Esophagus squamous epithelium (tissue), 5 donors: ENCODE results near the gene DDX39B. TPM values are rescaled to one million over a fixed set of nuclear protein-coding genes. Genes with fewer than 3 reads are reported as not detected.

ENCODE experiments used
- DNase-seq: peaks from one replicate; lab custom pipeline; 2025; lab: John Stamatoyannopoulos, UW
- H3K27ac ChIP-seq, 4 donors: fragments of 200-600 bp; sonication (generic); one replicate each; pipeline ENCODE4 v1.5.1; 2016 to 2019; ENCODE audit warnings: mild to moderate bottlenecking in 1 of 4
- H3K27me3 ChIP-seq, 4 donors: fragments of 200-600 bp; sonication (generic); 1 replicate in 3 of 4; 2 replicates in 1 of 4; pipeline versions ENCODE4 v1.5.1 to v1.6.0; 2017 to 2021; ENCODE audit warnings: antibody characterized with exemption in 1 of 4
- H3K36me3 ChIP-seq, 3 donors: fragments of 200-600 bp; sonication (generic); one replicate each; pipeline ENCODE4 v1.5.1; 2016 to 2019
- H3K4me1 ChIP-seq, 3 donors: fragments of 200-600 bp; sonication (generic); one replicate each; pipeline ENCODE4 v1.5.1; 2017 to 2019
- H3K4me3 ChIP-seq, 4 donors: fragments of 200-600 bp; sonication (generic); 1 replicate in 3 of 4; 2 replicates in 1 of 4; pipeline ENCODE4 v1.5.1; 2016 to 2019; ENCODE audit warnings: mild to moderate bottlenecking in 2 of 4, moderate library complexity in 1 of 4
- H3K9me3 ChIP-seq, 3 donors: fragments of 200-600 bp; sonication (generic); one replicate each; pipeline ENCODE4 v1.5.1; 2016 to 2019
- POLR2A ChIP-seq, 4 donors: fragments of 450-650 bp; IDR thresholded peaks; one replicate each; pipeline ENCODE4 v1.6.1; 2017; ENCODE audit warnings: antibody characterized with exemption in 4 of 4, mild to moderate bottlenecking in 4 of 4, moderate library complexity in 3 of 4
- WGBS, 2 donors: methylation state at CpG; one replicate each; pipeline ENCODE4 v1.1.5; 2018; 5-methylcytosine and 5-hydroxymethylcytosine counted together
- intact Hi-C: fragments of 100-400 bp; cut with DNase I; formaldehyde crosslinking; loops from one replicate; pipeline ENCODE4 v1.15.0; 2022
- total RNA-seq, 4 donors: library from RNA; depleted of rRNA; stranded (reverse); fragments of >200 nt; gene quantifications; one replicate each; pipeline ENCODE4 v1.1.0, GENCODE V29; 2016
- TF ChIP-seq, protein P1 (sequence below), 6 experiments: fragments of 450-650 bp in 4 of 6; fragments of 200-600 bp in 2 of 6; sonication (generic) in 2 of 6; IDR thresholded peaks; one replicate each; pipeline ENCODE4 v1.5.1; 2016 to 2019; ENCODE audit warnings: antibody characterized with exemption in 6 of 6, mild to moderate bottlenecking in 4 of 6, moderate library complexity in 4 of 6
- donor health status: DM: yes; HTN: yes; CAD: no.

DDX39B gene
- total RNA-seq, 4 donors from 2014 or later = 173 to 320 (median 259) TPM

GRCh38 chr6:31544676-31545075 is 2.9 kb upstream of the DDX39B start:
- H3K4me1 ChIP-seq = peaks cover 18 to 56% (median 26%) of the 10 kb centered on the region in 3 donors
- TF ChIP-seq, protein P1, sequence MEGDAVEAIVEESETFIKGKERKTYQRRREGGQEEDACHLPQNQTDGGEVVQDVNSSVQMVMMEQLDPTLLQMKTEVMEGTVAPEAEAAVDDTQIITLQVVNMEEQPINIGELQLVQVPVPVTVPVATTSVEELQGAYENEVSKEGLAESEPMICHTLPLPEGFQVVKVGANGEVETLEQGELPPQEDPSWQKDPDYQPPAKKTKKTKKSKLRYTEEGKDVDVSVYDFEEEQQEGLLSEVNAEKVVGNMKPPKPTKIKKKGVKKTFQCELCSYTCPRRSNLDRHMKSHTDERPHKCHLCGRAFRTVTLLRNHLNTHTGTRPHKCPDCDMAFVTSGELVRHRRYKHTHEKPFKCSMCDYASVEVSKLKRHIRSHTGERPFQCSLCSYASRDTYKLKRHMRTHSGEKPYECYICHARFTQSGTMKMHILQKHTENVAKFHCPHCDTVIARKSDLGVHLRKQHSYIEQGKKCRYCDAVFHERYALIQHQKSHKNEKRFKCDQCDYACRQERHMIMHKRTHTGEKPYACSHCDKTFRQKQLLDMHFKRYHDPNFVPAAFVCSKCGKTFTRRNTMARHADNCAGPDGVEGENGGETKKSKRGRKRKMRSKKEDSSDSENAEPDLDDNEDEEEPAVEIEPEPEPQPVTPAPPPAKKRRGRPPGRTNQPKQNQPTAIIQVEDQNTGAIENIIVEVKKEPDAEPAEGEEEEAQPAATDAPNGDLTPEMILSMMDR (IDR thresholded peaks at IDR 0.05) = no peak
- TF ChIP-seq POLR2A (IDR thresholded peaks at IDR 0.05) = no peak
- H3K9me3 ChIP-seq = no peaks in the 10 kb centered on the region
- 75 to 79% methylated on average over 2 of the region's 2 CpGs for WGBS, 2 donors
- peaks cover 0 to 20% (median 4%) of the 10 kb centered on the region in 3 donors for H3K36me3 ChIP-seq
- DNase-seq = no peak
- intact Hi-C loops = loop anchor here (5.0 kb wide), 1 partner anchor 47 kb away; the partner anchor contains the start of gene MICB
- no peaks in the 10 kb centered on the region for H3K27me3 ChIP-seq
- no peak overlapping the region for H3K4me3 ChIP-seq
- no peak overlapping the region for H3K27ac ChIP-seq

DNA sequence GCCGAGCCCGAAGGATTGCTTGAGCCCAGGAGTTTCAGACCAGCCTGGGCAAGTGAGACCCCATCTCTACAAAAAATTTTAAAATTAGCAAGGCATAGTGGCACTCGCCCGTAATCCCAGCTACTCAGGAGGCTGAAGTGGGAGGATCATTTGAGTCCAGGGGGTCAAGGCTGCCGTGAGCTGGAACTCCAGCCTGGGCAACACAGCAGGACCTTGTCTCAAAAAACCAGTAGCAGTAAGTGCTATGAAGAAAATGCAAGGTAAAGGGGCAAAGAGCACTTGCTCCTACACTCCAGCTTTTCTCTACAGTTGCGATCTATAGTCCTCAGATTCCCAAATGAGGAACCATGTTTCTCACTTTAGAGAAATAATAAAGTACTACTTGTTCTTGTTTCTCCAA is 1.8 kb upstream of the DDX39B start:
- peaks cover 4 to 20% (median 10%) of the 10 kb centered on the region in 3 donors for H3K36me3 ChIP-seq
- intact Hi-C loops = no loop called here
- peak overlapping the region in 2 of 4 donors; percentile 93 to 99 for H3K27ac ChIP-seq
- H3K4me3 ChIP-seq = no peak overlapping the region
- DNase-seq = no peak
- TF ChIP-seq, protein P1 (IDR thresholded peaks at IDR 0.05) = no peak
- TF ChIP-seq POLR2A (IDR thresholded peaks at IDR 0.05) = no peak
- WGBS, 2 donors = 88 to 91% methylated on average over 4 to 6 of the region's 6 CpGs
- no peaks in the 10 kb centered on the region for H3K27me3 ChIP-seq
- peaks cover 28 to 60% (median 36%) of the 10 kb centered on the region in 3 donors for H3K4me1 ChIP-seq
- H3K9me3 ChIP-seq = no peaks in the 10 kb centered on the region

DNA sequence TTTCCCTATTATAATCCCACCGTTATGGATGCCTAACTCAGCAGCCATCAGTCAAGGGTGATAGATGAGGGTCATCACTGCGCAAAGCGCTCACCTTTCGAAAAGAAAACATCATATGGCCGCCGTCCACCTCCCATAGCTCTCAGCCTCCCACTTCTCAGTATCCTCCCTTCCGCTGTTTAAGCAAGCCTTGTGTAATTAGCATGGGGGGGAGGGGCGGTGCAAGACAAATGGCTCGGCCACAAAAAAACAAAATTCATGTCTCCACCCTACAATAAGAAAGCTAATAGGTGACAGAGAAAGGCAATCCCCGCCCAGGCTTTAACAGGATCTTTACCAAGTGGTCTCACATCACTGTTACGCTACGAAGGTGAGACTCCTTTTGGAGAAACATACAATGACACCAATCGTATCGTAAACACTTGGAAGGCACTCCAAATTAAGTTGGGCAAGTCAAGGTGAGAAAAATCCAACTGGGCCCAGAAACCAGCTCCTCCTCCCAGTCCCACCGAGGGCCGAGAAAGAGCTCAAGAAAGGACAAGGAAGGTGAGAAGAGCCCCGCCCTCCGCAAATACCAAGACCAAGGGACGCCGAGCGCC is 645 bp downstream of the DDX39B start:
- H3K27ac ChIP-seq = peak overlapping the region; percentile 93 to 99 (median 94)
- DNase-seq = no peak
- H3K27me3 ChIP-seq = no peaks in the 10 kb centered on the region
- WGBS, 2 donors = 0% methylated on average over 19 to 21 of the region's 21 CpGs
- TF ChIP-seq POLR2A (IDR thresholded peaks at IDR 0.05) = no peak
- TF ChIP-seq, protein P1 (IDR thresholded peaks at IDR 0.05) = no peak
- peaks cover 24 to 60% (median 37%) of the 10 kb centered on the region in 3 donors for H3K4me1 ChIP-seq
- H3K9me3 ChIP-seq = no peaks in the 10 kb centered on the region
- intact Hi-C loops = no loop called here
- H3K4me3 ChIP-seq = peak overlapping the region; percentile 58 to 87 (median 74)
- H3K36me3 ChIP-seq = peaks cover 28 to 43% (median 33%) of the 10 kb centered on the region in 3 donors

GRCh38 chr6:31540640-31541039 is 1.2 kb downstream of the DDX39B start:
- 8 to 9% methylated on average over 4 of the region's 4 CpGs for WGBS, 2 donors
- TF ChIP-seq, protein P1 (IDR thresholded peaks at IDR 0.05) = no peak
- TF ChIP-seq POLR2A (IDR thresholded peaks at IDR 0.05) = no peak
- H3K4me3 ChIP-seq = peak overlapping the region; percentile 58 to 87 (median 74)
- H3K27me3 ChIP-seq = no peaks in the 10 kb centered on the region
- intact Hi-C loops = no loop called here
- H3K9me3 ChIP-seq = no peaks in the 10 kb centered on the region
- peaks cover 33 to 48% (median 38%) of the 10 kb centered on the region in 3 donors for H3K36me3 ChIP-seq
- peak overlapping the region; percentile 93 to 99 (median 94) for H3K27ac ChIP-seq
- no peak for DNase-seq
- peaks cover 24 to 60% (median 37%) of the 10 kb centered on the region in 3 donors for H3K4me1 ChIP-seq

DNA sequence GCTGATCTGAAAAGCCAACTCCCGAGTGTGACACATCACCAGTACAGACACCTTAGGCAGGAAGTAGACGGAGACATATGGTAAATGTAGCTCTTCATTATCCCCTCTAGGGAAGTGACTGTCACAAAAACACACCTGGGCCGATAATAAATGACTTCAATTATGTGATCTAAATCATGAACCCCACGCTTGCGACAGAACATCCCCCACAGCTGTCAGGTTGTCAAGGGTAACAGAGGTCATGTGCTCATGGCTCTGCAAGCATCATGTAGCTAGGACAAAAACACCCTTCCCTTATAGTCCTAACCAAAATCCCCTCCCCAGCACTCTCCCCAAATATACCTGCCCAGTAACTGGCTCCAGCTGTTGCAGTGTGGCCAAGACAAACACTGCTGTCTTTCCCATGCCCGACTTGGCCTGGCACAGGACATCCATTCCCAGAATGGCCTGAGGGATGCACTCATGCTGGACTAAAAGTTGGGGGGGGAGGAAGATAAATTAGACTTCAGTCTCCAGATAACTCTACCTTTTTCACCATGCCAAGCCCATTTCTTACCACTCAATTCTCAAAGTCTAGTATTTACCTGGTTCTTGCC is 2.9 kb downstream of the DDX39B start:
- 37 to 40% methylated on average over 5 to 6 of the region's 6 CpGs for WGBS, 2 donors
- Histone ChIP-seq H3K36me3 (peaks cover 49 to 65% (median 52%) of the 10 kb centered on the region in 3 donors), H3K27ac (peak overlapping the region in 2 of 4 donors; percentile 29 to 99), H3K4me1 (peaks cover 24 to 60% (median 37%) of the 10 kb centered on the region in 3 donors), H3K9me3 (no peaks in the 10 kb centered on the region), H3K27me3 (no peaks in the 10 kb centered on the region), H3K4me3 (peak overlapping the region in 2 of 4 donors; percentile 58 to 80)
- no peak for TF ChIP-seq POLR2A (IDR thresholded peaks at IDR 0.05)
- TF ChIP-seq, protein P1 (IDR thresholded peaks at IDR 0.05) = no peak
- intact Hi-C loops = no loop called here
- DNase-seq = no peak
